Endodermal cell (in vitro differentiated cells): ENCODE results near the gene C12orf50. TPM values are rescaled to one million over a fixed set of nuclear protein-coding genes. Genes with fewer than 3 reads are reported as not detected.

Experiments
- DNase-seq: peaks from one replicate; pipeline ENCODE4 v3.0.0-alpha.2; 2017
- H3K27ac ChIP-seq: 2 replicates; pipeline ENCODE4 v1.5.1; 2013; ENCODE audit warnings: mild to moderate bottlenecking, low read depth, low read length, moderate library complexity
- H3K27me3 ChIP-seq: 2 replicates; pipeline ENCODE4 v1.6.1; 2013; ENCODE audit warnings: mild to moderate bottlenecking, low read length, moderate library complexity; ENCODE audit not compliant: insufficient read depth, control insufficient read depth, poor library complexity, severe bottlenecking
- H3K36me3 ChIP-seq: 2 replicates; pipeline ENCODE4 v1.7.0; 2013; ENCODE audit warnings: mild to moderate bottlenecking, low read length, moderate library complexity; ENCODE audit not compliant: control insufficient read depth, insufficient read depth
- H3K4me1 ChIP-seq: one replicate; pipeline ENCODE4 v1.7.0; 2013; ENCODE audit warnings: low read length; ENCODE audit not compliant: control insufficient read depth, insufficient read depth
- H3K4me3 ChIP-seq: 2 replicates; pipeline ENCODE4 v1.5.1; 2013; ENCODE audit warnings: mild to moderate bottlenecking, low read length, moderate library complexity
- H3K9ac ChIP-seq: 2 replicates; pipeline ENCODE4 v1.6.1; 2013; ENCODE audit warnings: mild to moderate bottlenecking, low read length, moderate library complexity; ENCODE audit not compliant: poor library complexity, severe bottlenecking; ENCODE audit errors: extremely low read depth
- H3K9me3 ChIP-seq: 2 replicates; pipeline ENCODE4 v1.6.1; 2013; ENCODE audit warnings: mild to moderate bottlenecking, low read length, moderate library complexity; ENCODE audit not compliant: control insufficient read depth
- H3K27ac Mint-ChIP-seq: 2 replicates; pipeline ENCODE4 v1.8.0; 2020; ENCODE audit warnings: mixed read lengths
- H3K27me3 Mint-ChIP-seq: 2 replicates; pipeline ENCODE4 v1.8.0; 2021; ENCODE audit warnings: mild to moderate bottlenecking, mixed read lengths; ENCODE audit not compliant: insufficient read depth
- H3K36me3 Mint-ChIP-seq: 2 replicates; pipeline ENCODE4 v1.8.0; 2020; ENCODE audit warnings: low read depth, mixed read lengths
- H3K4me1 Mint-ChIP-seq: 2 replicates; pipeline ENCODE4 v1.8.0; 2020; ENCODE audit warnings: mixed read lengths
- H3K4me3 Mint-ChIP-seq: 2 replicates; pipeline ENCODE4 v1.8.0; 2020; ENCODE audit warnings: mild to moderate bottlenecking, moderate library complexity, mixed read lengths
- H3K9me3 Mint-ChIP-seq: 2 replicates; pipeline ENCODE4 v1.8.0; 2020; ENCODE audit warnings: mild to moderate bottlenecking, mixed read lengths
- CTCF ChIP-seq: fragments of 200-600 bp; sonication (generic); conservative IDR thresholded peaks from 2 replicates; pipeline ENCODE4 v1.5.0; 2021; ENCODE audit warnings: antibody characterized with exemption, mild to moderate bottlenecking
- WGBS, 2 experiments: methylation state at CpG; one replicate each; pipeline versions ENCODE4 v1.1.5 to v1.1.7; 2013; ENCODE audit warnings: missing lambda C conversion rate in 2 of 2, mixed read lengths in 1 of 2; ENCODE audit not compliant: insufficient coverage in 1 of 2, insufficient read length in 1 of 2; 5-methylcytosine and 5-hydroxymethylcytosine counted together
- long read RNA-seq, 4 experiments: library from polyadenylated mRNA in 2 of 4; library from RNA in 1 of 4; library from capped mRNA in 1 of 4; stranded (forward) in 3 of 4; unstranded in 1 of 4; transcript quantifications; one replicate each; pipeline ENCODE4 v2.0.0, GENCODE V29; 2020 to 2021; ENCODE audit warnings: inconsistent platforms in 1 of 4
- polyA plus RNA-seq, 2 experiments: library from polyadenylated mRNA; stranded (reverse); fragments of 50-300 nt; gene quantifications; one replicate each; pipeline ENCODE4 v1.2.3, GENCODE V29; 2013
- total RNA-seq, 2 donors: library from RNA; stranded (reverse); fragmentation: NEBNext Ultra II Directional in 1 of 2; extraction: Animal tissue kit (Norgen Biotek cat#: 25700) in 1 of 2; gene quantifications; 2 replicates in 1 of 2; 3 replicates in 1 of 2; pipeline ENCODE4 v1.2.1, GENCODE V29; 2021

Gene C12orf50
- total RNA-seq: under 1 TPM in 1 of 2 donors, not detected in 1; 0.09 TPM
- polyA plus RNA-seq (2013, experiment 1 of 2): not detected
- polyA plus RNA-seq (2013, experiment 2 of 2): not detected
- long read RNA-seq, experiment 1: 0 reads
- long read RNA-seq, experiment 2: 0 reads
- long read RNA-seq, experiment 3: 0 reads
- long read RNA-seq, experiment 4: 0 reads

DNA sequence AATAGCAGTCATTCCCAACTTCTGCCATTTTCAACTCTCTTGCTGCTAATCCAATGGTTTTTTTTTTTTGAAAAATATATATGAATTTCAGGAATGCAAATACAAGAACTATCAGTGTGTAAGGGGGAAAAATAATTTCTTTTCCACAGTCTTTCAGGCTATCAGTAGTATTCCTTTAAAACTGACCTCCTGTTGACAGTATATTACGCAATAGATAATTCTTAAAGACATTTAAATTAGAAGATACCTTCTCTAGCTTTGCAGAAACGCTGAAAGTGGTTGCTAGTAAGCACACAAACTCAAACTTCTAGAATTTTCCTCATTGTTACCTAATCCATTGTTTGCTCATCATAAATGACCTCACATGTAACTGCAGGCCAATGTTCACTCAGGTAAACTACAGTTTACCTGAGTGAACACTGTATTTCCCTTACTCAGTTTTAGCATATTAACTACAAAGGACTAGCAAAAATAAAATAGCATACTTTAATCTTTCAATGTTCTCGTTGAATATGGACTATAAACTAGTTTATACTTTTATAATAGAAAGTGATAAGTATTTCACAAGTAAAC is at the start of gene C12orf50:
Gene C12orf50, minus strand, starts transcription at position 309 of the 573 bp plus-strand sequence. CDS start 2,439 bp downstream, outside the sequence.
- H3K9me3 Mint-ChIP-seq: peaks cover 21% of the 10 kb centered on the region

DNA sequence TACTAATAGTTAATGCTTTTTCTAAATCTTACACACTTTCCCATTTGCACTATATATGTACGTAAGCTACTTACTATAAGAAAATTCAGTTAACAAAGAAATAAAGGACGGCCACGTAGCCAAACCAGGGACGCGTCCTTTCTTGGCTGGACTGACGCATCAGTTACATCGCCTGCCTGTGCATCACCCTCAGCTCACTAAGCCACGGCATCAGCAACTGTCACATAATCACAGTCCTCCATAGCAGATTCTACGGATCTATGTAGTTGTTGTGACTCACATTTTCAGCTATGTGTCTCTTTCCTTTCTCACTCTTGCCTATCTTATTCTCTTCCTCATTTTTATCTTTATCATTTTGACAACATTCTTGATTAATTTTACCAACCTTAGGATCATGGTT is 38.1 kb upstream of the C12orf50 start:
- H3K36me3 ChIP-seq: peaks cover 4% of the 10 kb centered on the region
- no peak for TF ChIP-seq CTCF
- no peaks in the 10 kb centered on the region for H3K4me1 ChIP-seq
- no peaks in the 10 kb centered on the region for H3K27me3 Mint-ChIP-seq
- DNase-seq: no peak
- H3K4me3 ChIP-seq: no peak overlapping the region
- no peak overlapping the region for H3K4me3 Mint-ChIP-seq
- no peak overlapping the region for H3K9ac ChIP-seq
- peaks cover 14% of the 10 kb centered on the region for H3K36me3 Mint-ChIP-seq
- no peaks in the 10 kb centered on the region for H3K9me3 Mint-ChIP-seq
- H3K4me1 Mint-ChIP-seq: no peaks in the 10 kb centered on the region
- 93 to 94% methylated on average over 8 to 9 of the region's 9 CpGs for WGBS, 2 experiments
- no peaks in the 10 kb centered on the region for H3K9me3 ChIP-seq
- H3K27ac ChIP-seq: no peak overlapping the region
- H3K27me3 ChIP-seq: no peaks in the 10 kb centered on the region
- no peak overlapping the region for H3K27ac Mint-ChIP-seq

More for the DNA sequence above, at the start of gene C12orf50:
- H3K4me3 ChIP-seq: no peak within 1 kb of the TSS
- Mint-ChIP-seq H3K27me3 (no peaks in the 10 kb centered on the region), H3K27ac (no peak within 1 kb of the TSS), H3K4me3 (no peak within 1 kb of the TSS), H3K4me1 (no peaks in the 10 kb centered on the region), H3K36me3 (no peaks in the 10 kb centered on the region)
- DNase-seq: no peak
- no peaks in the 10 kb centered on the region for H3K9me3 ChIP-seq
- no peaks in the 10 kb centered on the region for H3K36me3 ChIP-seq
- no peak within 1 kb of the TSS for H3K9ac ChIP-seq
- no peak for TF ChIP-seq CTCF
- no peaks in the 10 kb centered on the region for H3K4me1 ChIP-seq
- 89 to 100% methylated on average over 1 to 2 of the region's 3 CpGs for WGBS, 2 experiments
- H3K27ac ChIP-seq: no peak within 1 kb of the TSS
- no peaks in the 10 kb centered on the region for H3K27me3 ChIP-seq

GRCh38 chr12:88063375-88063774 is 34.2 kb upstream of the C12orf50 start:
- no peaks in the 10 kb centered on the region for H3K4me1 Mint-ChIP-seq
- TF ChIP-seq CTCF: no peak
- Histone ChIP-seq H3K9ac (no peak overlapping the region), H3K27me3 (no peaks in the 10 kb centered on the region), H3K4me1 (no peaks in the 10 kb centered on the region), H3K36me3 (peaks cover 14% of the 10 kb centered on the region), H3K27ac (no peak overlapping the region), H3K9me3 (no peaks in the 10 kb centered on the region), H3K4me3 (no peak overlapping the region)
- no peaks in the 10 kb centered on the region for H3K27me3 Mint-ChIP-seq
- no peak for DNase-seq
- H3K27ac Mint-ChIP-seq: no peak overlapping the region
- H3K4me3 Mint-ChIP-seq: no peak overlapping the region
- H3K36me3 Mint-ChIP-seq: peaks cover 17% of the 10 kb centered on the region
- H3K9me3 Mint-ChIP-seq: no peaks in the 10 kb centered on the region
- WGBS, 2 experiments: 100% methylated on average over 1 of the region's 2 CpGs; no CpG with 5 or more reads in 1 of the 2 experiments
